SK-N-SH treated with all-trans-retinoic acid at 6 μM for 48 hours (cell line): Measurements from ENCODE around the gene LRRC52.

Source experiments
- ATAC-seq: fragments of 200-7000 bp; cut with Tn5 transposase; 3 replicates; pipeline ENCODE4 v1.9.1; 2020; ENCODE audit warnings: mild to moderate bottlenecking, moderate library complexity
- ARNTL ChIP-seq: fragments of 450-650 bp; formaldehyde crosslinking; IDR thresholded peaks from 2 replicates; pipeline ENCODE4 v1.5.0; 2020; ENCODE audit warnings: low read depth, mild to moderate bottlenecking, moderate library complexity, borderline replicate concordance
- BACH2 ChIP-seq: fragments of 250-450 bp; sonication (Bioruptor Pico); IDR thresholded peaks from 2 replicates; pipeline ENCODE4 v1.9.0; 2021; ENCODE audit warnings: mild to moderate bottlenecking, borderline replicate concordance
- CREB5 ChIP-seq: fragments of 250-450 bp; sonication (Bioruptor Pico); IDR thresholded peaks from 2 replicates; pipeline ENCODE4 v1.5.1; 2020; ENCODE audit warnings: low read depth, mild to moderate bottlenecking, moderate library complexity
- CSDC2 ChIP-seq: fragments of 250-450 bp; sonication (Bioruptor Pico); IDR thresholded peaks from 2 replicates; pipeline ENCODE4 v1.5.0; 2020; ENCODE audit warnings: mild to moderate bottlenecking, moderate library complexity
- CSRNP3 ChIP-seq: fragments of 250-450 bp; sonication (Bioruptor Pico); IDR thresholded peaks from 2 replicates; pipeline ENCODE4 v1.5.1; 2021; ENCODE audit warnings: mild to moderate bottlenecking, moderate library complexity
- ESRRG ChIP-seq: fragments of 250-450 bp; sonication (Bioruptor Pico); IDR thresholded peaks from 2 replicates; pipeline ENCODE4 v1.6.1; 2021; ENCODE audit warnings: mild to moderate bottlenecking
- GLIS3 ChIP-seq: fragments of 250-450 bp; sonication (Bioruptor Pico); IDR thresholded peaks from 2 replicates; pipeline ENCODE4 v1.5.0; 2020; ENCODE audit warnings: mild to moderate bottlenecking, moderate library complexity
- ISL1 ChIP-seq: fragments of 250-450 bp; sonication (Bioruptor Pico); IDR thresholded peaks from 2 replicates; pipeline ENCODE4 v2.1.2; 2022; ENCODE audit warnings: mild to moderate bottlenecking, moderate library complexity
- PATZ1 ChIP-seq: fragments of 250-450 bp; sonication (Bioruptor Pico); IDR thresholded peaks from 2 replicates; pipeline ENCODE4 v1.8.0; 2020; ENCODE audit warnings: mild to moderate bottlenecking, moderate library complexity, borderline replicate concordance
- POU6F1 ChIP-seq: fragments of 250-450 bp; sonication (Bioruptor Pico); IDR thresholded peaks from 2 replicates; pipeline ENCODE4 v1.8.0; 2021; ENCODE audit warnings: low read depth, mild to moderate bottlenecking, moderate library complexity, borderline replicate concordance
- PPARA ChIP-seq: fragments of 250-450 bp; sonication (Bioruptor Pico); IDR thresholded peaks from 2 replicates; pipeline ENCODE4 v1.5.0; 2020; ENCODE audit warnings: mild to moderate bottlenecking, borderline replicate concordance
- RARB ChIP-seq: fragments of 250-450 bp; sonication (Bioruptor Pico); IDR thresholded peaks from 2 replicates; pipeline ENCODE4 v1.8.0; 2021; ENCODE audit warnings: mild to moderate bottlenecking, moderate library complexity
- SNAI2 ChIP-seq: fragments of 250-450 bp; sonication (Bioruptor Pico); IDR thresholded peaks from 2 replicates; pipeline ENCODE4 v1.5.0; 2020; ENCODE audit warnings: mild to moderate bottlenecking, moderate library complexity
- TOX ChIP-seq: fragments of 250-450 bp; sonication (Bioruptor Pico); IDR thresholded peaks from 2 replicates; pipeline ENCODE4 v1.8.0; 2021; ENCODE audit warnings: mild to moderate bottlenecking, moderate library complexity, borderline replicate concordance
- TSHZ2 ChIP-seq: fragments of 250-450 bp; sonication (Bioruptor Pico); IDR thresholded peaks from 2 replicates; pipeline ENCODE4 v1.5.0; 2020; ENCODE audit warnings: mild to moderate bottlenecking, moderate library complexity
- ZC3H10 ChIP-seq: fragments of 250-450 bp; sonication (Bioruptor Pico); IDR thresholded peaks from 2 replicates; pipeline ENCODE4 v1.5.1; 2021; ENCODE audit warnings: mild to moderate bottlenecking, moderate library complexity
- ZFP3 ChIP-seq: fragments of 250-450 bp; sonication (Bioruptor Pico); IDR thresholded peaks from 2 replicates; pipeline ENCODE4 v1.5.0; 2020; ENCODE audit warnings: mild to moderate bottlenecking, moderate library complexity
- ZFP30 ChIP-seq: fragments of 450-650 bp; formaldehyde crosslinking; IDR thresholded peaks from 2 replicates; pipeline ENCODE4 v1.5.0; 2022; ENCODE audit warnings: mild to moderate bottlenecking, moderate library complexity
- ZNF70 ChIP-seq: fragments of 450-650 bp; formaldehyde crosslinking; IDR thresholded peaks from 2 replicates; pipeline ENCODE4 v1.5.0; 2020; ENCODE audit warnings: mild to moderate bottlenecking, moderate library complexity
- ZNF8 ChIP-seq: fragments of 450-650 bp; formaldehyde crosslinking; IDR thresholded peaks from 2 replicates; pipeline ENCODE4 v1.5.0; 2020; ENCODE audit warnings: mild to moderate bottlenecking, moderate library complexity

The LRRC52 gene

GRCh38 chr1:165560883-165561656 lies 17.3 kb downstream of the LRRC52 start:
- peak; percentile 25; the same call in 1 of the 3 replicates for ATAC-seq
- TF ChIP-seq ZNF8 (CRISPR knock-in tag): no peak
- no peak for TF ChIP-seq GLIS3
- no peak for TF ChIP-seq RARB (CRISPR knock-in tag)
- no peak for TF ChIP-seq CSRNP3 (CRISPR knock-in tag)
- TF ChIP-seq PATZ1 (CRISPR knock-in tag): no peak
- no peak for TF ChIP-seq CREB5
- TF ChIP-seq SNAI2: no peak
- no peak for TF ChIP-seq ESRRG (CRISPR knock-in tag)
- no peak for TF ChIP-seq ARNTL (CRISPR knock-in tag)
- no peak for TF ChIP-seq ZFP30 (CRISPR knock-in tag)
- TF ChIP-seq ZC3H10: no peak
- TF ChIP-seq TSHZ2 (CRISPR knock-in tag): no peak
- TF ChIP-seq ZFP3 (CRISPR knock-in tag): no peak
- no peak for TF ChIP-seq TOX
- TF ChIP-seq ISL1: no peak
- no peak for TF ChIP-seq ZNF70 (CRISPR knock-in tag)
- no peak for TF ChIP-seq CSDC2 (CRISPR knock-in tag)
- TF ChIP-seq PPARA (CRISPR knock-in tag): no peak

- no peak for TF ChIP-seq ZFP3 (CRISPR knock-in tag)
- no peak for TF ChIP-seq ZNF70 (CRISPR knock-in tag)
- TF ChIP-seq ISL1: no peak
- TF ChIP-seq ZC3H10: no peak
- TF ChIP-seq BACH2: no peak
- no peak for TF ChIP-seq SNAI2
- no peak for TF ChIP-seq CSRNP3 (CRISPR knock-in tag)
- no peak for TF ChIP-seq POU6F1
- TF ChIP-seq ZFP30 (CRISPR knock-in tag): no peak
- TF ChIP-seq TSHZ2 (CRISPR knock-in tag): no peak
- no peak for TF ChIP-seq ARNTL (CRISPR knock-in tag)
- no peak for TF ChIP-seq PATZ1 (CRISPR knock-in tag)
- peak; percentile 49; the same call in 1 of the 3 replicates for ATAC-seq
Observed at GRCh38 chr1:165562571-165562970, 18.8 kb downstream of the LRRC52 start.
